GM21786 (cell line): ENCODE results near the gene PAQR4.

Experiments used
- ATAC-seq: cut with Tn5 transposase; IDR thresholded peaks from one replicate; pipeline ENCODE4 v1.9.1; 2021; ENCODE audit not compliant: unreplicated experiment

The PAQR4 gene

DNA sequence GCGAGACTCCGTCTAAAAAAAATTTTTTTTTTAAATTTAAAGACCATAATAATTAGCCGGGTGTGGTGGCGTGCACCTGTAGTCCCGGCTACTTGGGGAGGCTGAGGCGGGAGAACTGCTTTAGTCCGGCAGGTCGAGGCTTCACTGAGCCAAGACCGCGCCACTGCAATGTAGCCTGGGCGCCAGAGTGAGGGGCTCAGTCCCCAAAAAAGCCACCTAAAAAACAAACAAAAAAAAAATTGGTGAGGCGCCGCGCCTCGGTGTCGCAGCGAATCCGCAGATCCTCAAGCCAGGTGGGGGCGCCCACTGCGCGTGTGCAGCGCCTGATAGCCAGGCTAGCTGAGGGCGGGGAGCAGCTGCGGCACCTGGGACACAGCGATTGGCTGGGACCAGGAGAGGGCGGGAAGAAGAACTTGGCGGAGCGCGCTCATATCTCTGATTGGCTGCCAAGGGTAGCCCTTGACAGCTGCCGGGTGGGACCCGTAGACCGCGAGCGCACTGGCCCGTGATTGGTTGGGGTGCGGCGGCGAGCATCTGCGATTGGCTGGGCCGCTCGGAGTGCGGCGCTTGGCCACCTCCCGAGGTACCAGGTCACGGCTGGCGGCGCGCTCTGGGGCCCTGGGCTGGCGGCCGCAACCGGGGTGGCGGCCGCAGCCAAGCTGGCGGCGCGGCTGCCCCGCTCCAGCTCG lies 34.6 kb downstream of the PAQR4 start:
- ATAC-seq, result peak; percentile 98

DNA sequence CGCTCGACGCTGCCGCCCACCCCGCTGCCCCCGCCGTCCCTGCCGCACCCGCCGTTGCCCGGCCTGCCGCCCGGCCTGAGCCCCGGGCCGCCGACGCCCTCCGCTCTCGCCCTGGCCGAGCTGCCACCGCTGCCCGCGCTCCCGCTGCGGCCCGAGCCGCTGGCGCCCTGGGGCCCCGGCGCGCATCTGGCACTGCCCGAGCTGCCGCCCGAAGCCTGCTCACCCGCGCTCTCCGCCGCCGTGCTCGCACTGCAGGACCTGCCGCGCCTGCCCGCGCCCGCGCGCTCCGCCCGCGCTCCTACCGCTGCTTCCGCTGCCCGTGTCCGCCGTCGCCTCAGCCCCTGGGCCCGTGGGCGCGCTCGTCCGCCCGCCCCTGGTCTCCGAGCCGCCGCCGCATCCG lies 35.2 kb downstream of the PAQR4 start:
- ATAC-seq, result no peak

DNA sequence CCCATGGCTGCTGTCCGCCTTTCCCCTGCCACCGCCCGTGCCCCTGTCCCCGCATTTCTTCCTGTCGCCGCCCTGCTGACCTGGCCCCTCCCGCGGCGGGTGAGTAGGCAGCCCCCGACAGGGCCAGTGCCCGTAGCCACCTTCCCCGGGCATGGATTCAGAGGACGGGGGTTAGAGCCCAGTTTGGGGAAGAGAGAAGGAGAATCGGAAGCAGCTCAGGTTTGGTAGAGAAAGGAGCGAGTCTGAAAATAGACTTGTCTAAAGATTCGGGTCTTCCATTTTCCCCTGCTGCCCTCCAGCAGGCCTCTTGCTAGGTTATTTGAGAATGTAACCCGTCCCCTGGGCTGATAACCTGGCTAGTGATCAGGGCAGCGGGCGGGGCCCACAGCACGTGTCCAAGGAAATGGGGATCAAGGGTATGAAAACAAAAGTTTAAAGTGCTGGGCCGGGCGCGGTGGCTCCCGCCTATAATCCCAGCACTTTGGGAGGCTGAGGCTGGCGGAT lies 35.7 kb downstream of the PAQR4 start:
- ATAC-seq, result no peak

DNA sequence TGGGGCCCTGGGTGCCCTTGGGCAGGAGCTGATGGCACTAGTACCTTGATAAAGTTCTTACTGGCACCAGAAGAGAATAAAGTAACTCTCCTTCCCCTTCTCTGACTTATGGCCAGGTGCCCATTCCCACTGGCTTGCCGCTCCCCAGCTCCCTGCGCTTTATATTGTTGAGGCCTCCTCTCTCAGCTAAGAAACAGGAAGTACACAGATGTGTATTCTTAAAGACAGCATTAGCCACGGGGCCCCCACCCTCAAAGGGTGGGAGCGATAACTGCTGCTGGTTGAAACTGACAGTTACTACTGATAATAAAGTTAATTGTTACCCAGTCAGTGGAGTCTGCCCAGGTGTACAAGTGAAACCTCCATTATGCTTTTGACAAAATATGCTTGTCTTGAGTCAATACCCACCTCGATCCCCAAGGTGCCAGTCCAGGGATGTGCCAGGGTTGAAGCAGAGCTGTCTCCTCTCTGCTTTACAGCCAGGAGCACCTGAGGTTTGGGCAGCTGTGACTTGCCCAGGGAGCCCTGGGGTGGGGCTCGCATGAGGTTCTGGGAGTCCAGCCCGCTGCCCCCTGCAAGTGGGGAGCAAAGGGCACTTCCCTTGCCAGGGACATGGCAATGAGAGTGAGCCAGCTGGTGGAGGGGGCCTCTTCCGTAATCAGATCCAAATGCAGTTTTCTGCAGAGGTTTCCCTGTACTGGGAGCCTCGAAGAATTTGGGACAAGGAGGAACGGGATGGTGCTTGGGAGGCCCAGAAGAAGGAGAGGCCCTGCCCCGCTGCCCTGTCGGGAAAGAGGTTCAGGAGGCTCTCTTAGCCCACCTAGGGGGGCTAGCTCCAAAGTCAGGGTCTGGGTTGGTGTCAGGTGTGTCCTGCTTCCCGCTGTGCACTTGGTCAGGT lies 38.2 kb downstream of the PAQR4 start:
- no peak for ATAC-seq

DNA sequence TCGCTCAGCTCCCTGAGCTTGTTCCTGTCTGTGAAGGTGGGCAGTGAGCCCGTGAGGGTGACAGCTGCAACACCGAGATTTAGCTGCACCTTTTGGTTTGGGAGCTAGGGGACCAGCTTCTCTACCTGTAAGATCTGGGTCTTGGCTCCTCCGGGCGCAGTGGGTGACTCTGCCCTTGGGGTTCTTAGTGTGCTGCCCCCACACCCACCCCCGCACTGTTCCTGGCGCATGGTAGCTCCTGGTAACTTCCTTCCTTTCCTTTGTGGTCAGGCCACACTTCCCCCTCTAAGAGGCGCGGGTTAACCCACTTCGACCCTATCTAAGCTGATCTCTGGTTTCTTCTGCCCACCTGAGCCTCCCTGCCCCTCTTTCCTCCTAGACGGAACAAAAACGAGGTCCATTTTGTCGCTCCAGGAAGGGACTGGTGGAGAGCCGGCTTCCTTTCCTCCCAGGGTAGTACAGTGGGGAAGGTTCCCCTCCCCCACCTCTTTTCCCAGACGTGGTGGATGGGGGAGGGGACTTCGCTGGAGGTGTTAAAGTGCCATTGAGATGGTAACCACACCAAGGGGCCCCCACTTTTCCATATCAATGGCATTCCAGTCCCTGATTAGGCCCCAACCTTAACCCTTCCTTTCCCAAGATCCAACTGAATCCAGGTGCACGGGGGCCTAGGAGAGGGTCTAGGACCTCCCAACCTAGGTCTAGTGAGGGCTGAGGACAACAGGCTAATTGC lies 39.0 kb downstream of the PAQR4 start:
- no peak for ATAC-seq

DNA sequence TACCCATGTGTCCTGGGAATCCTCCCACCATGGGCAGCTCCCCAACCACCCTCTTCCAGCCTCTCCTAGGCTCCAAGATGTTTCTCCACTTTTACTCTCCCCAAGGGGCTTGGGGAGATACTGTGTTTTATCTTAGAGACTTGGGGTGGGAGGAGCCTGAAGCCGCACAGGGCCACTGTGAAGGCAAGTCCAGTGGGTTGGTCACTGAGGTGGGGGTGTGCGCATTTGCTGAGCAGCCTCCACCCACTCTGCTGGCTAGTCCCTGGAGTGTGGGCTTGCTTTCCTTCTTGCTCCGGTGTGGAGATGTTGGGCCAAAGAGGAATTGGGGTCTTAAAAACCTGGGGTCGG lies 39.5 kb downstream of the PAQR4 start:
- no peak for ATAC-seq

DNA sequence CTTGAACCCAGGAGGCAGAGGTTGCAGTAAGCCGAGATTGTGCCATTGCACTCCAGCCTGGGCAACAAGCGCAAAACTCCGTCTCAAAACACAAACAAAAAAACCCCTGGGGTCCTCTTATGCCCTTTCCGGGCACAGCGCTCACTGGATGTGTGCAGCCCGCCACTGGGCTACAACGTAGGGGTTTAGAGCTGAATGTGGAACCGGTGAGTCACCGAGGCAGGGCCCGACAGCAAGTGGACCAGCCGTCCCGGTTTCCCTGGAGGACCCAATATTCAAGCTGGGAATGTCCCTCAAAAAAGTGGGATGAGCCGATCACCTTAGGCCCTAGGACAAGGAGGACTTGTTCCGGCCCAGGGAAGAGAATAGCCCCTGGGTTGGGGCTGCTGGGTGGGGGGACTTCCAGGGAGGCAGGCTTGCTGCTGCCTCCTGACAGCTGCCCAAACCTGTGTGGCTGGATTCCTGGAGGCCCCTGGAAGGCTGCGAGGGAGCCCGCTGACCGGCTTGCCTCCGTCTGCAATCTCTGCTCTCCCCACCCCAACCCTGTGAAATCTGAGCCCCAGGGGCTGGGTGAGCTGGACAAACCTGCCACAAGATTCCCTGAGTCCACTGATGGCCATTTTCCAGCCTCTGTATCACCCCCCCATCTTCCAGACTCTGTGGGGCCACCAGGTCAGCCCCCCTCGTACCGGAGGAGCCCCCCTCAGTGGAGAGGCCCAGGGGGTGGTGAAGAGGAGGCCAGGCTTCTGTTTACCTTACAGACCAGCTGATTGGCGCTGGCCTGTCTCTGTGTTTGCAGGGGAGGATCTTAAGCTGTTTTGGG lies 40.6 kb downstream of the PAQR4 start:
- no peak for ATAC-seq

DNA sequence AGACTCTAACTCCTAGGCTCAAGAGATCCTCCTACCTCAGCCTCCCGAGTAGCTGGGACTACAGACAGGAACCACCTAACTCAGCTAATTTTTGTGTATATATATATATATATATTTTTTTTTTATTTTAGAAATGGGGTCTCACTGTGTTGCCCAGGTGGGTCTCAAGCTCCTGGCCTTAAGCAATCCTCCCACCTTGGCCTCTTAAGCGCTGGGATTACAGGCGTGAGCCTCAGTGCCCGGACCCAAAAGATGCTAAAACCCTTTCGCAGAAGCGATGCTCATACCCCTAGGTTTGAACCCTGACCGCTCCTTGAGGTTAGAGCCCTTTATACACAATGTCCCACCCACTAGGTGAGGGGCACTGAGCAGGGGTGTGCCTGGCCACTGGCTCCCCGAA lies 41.4 kb downstream of the PAQR4 start:
- no peak for ATAC-seq

DNA sequence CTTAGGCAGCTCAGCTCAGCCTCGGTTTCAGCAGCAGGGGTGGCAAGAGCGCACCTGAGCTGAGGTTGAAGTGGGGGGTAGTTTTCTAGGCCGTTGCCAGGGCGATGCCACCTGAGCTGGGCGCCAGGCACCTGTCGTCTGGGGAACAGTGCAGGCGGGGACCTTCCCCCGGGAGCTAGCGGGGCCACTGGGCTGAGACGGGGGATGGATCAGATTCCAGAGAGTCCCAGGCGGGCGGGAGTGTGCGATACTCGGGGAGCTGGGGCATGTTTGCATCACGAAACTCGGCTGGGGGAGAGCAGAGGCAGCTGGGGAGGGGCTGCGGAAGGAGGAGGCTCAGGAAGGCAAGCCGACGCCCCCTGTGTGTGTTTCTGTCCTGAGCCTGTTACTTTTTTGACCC lies 43.1 kb downstream of the PAQR4 start:
- ATAC-seq, result no peak

DNA sequence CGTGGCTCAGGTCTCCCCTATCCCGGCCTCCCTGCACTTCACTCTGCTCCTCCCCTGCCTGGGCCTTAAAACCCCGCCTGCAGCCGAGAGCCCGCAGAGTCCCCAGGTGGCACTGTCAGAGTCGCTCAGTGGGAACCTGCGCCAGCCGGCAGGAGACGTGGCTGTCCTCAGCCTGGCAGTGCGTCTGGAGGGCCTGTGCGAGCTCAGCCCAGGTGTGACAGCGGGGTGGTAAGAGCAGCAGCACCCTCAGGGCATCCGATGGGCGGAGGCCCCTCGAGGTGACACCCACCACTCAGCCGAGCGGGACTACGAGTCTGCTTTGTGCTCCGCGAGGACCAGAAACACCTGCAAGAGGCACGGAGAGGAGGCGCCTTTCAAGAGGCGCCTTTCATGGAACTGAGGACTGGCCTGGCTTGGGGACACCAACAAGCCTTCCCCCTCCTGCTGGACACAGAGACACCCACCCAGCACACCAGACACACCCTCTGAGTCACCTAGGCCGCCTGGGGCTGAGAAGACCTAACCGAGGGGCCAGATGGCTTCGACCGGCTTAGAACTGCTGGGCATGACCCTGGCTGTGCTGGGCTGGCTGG lies 43.8 kb downstream of the PAQR4 start, which contains the start of gene CLDN9:
CLDN9 (plus strand) TSS at position 96 of the 593 bp plus-strand sequence; CDS start at position 536, 440 bp downstream.
- ATAC-seq, result no peak

DNA sequence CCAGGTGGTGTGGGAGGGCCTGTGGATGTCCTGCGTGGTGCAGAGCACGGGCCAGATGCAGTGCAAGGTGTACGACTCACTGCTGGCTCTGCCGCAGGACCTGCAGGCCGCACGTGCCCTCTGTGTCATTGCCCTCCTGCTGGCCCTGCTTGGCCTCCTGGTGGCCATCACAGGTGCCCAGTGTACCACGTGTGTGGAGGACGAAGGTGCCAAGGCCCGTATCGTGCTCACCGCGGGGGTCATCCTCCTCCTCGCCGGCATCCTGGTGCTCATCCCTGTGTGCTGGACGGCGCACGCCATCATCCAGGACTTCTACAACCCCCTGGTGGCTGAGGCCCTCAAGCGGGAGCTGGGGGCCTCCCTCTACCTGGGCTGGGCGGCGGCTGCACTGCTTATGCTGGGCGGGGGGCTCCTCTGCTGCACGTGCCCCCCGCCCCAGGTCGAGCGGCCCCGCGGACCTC lies 44.4 kb downstream of the PAQR4 start:
- no peak for ATAC-seq

DNA sequence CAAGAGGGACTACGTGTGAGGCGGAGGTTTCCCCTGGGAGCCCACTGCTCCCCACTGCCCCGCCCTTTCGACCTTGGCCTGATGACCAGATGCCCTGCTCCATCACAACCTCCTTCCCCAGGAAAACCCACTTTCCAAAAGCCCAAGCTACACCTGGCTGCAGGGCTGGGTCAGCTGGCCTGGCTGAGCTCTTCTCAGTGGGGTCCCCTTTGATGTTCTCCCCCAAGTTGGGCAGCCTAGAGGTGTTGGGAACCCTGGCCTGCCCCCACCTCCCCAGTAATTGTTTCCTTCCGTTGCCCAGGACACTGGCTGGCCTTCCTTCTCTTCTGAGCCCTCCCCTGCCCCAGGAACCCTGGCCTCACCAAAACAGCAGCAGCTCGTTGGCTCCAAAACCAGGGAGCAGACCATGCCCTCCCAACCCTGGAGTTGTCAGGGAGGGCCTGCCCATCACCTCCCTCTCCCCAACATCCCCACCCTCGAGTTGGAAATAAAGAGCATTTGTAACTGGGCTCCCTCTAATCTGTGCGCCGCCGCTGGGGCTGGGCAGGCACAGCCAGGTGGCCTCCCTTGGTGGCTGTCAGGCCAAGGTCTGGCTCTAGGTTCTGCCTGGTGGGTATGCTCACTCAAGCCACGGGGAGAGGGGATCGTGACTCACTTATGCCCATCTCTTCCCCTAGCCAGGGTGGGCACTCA lies 45.0 kb downstream of the PAQR4 start:
- no peak for ATAC-seq

DNA sequence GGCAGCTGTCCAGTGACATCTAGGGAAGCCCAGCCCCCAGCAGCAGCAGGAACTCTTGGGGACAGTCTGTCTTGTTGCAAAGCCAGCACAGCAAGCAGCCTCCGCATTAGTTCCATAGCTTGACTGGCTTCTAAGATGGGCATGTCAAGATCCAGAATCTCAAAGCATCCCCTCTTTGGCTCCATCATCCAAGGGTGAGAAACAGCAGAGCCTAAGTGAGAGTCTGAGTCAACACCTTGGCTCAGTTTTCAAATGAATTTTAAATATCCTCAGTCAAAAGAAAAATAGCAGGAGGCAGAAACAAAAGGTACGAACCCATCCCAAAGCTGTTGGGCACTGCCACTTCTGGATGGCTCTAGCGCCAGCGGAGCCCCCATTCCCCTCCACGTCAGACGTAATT lies 45.8 kb downstream of the PAQR4 start:
- ATAC-seq, result no peak

DNA sequence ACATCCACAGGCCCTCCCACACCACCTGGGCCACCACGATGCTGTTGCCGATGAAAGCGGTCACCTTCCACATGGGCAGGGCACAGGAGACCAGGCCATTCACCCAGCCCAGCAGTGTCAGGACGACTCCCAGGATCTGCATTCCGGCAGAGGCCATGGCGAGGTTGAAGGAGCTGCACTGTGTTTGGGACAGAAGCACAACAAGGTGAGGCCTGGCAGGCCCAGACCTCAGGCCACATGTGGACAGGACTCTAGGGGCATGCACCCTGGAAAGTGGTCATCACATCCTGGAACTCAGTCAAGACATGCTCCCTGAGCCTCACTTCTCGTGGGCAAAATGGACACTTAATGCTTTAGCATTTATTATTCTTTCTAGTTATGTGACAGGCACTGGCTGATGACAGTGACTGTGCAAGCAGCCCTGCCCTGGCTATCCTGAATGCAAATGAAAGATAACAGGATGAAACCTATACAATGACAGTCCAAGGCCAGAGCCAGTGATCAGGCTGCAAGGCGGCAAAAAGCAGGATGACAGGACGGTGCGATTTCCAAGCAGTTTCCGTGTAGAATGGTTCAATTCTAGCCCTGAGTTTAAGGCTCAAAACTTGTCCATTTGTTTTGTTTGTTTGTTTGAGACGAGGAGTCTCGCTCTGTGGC lies 46.8 kb downstream of the PAQR4 start:
- no peak for ATAC-seq

DNA sequence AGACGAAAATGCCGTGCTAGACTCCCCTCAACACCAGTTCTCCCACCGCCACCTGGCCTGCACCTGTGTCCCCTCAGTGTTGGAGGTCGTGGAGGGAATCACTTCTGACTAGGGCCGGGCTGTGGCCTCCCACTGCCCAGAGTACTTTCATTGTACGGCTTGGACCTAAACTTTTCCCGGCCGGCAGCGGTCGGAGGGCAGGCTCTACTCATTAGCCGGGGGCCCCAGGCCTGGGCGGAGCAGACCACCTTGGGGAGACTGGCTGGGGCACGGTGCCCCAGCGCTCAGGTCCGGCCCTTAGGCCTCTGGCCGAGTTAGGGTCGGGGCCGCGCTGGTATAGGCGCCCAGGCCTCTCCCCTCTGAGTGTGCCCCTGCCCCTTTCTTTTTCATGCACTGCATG lies 48.2 kb downstream of the PAQR4 start:
- ATAC-seq, result no peak

DNA sequence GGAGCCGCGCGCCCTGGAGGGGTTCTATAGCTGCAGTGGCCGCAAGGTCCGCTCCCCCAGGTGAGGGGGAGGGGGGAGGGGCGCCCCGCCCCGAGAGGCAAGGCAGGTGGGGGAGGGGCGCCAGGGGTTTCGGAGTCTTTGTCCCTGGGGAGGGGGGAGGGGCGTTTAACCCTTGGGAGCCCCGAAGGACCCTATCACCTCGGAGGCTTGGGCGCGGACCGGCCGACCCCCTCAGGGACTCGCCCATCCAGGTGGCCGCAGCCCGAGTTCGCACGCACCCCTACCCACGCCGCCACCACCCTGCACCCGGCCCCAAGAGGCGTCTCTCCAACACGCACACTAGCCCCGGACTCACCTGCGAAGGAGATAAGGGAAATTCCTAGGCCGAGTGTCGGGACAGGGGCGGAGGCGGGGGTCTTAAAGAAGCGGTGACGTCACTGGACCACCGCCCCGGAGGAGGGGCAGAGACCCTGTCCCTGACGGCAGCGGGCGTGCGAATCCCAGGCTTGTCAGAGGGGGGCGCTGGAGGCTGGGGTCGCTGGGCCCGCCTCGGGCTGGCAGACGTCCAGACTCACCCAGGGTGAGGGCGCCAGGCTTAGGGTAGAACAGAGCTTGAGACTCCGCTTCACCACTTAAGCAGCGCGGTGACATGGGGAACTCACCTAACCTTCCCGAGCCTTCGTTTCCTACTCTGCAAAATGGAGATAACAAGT lies 48.8 kb downstream of the PAQR4 start, which contains the start of gene CLDN6:
CLDN6 (minus strand) TSS at position 390 of the 713 bp plus-strand sequence. CDS start 2,162 bp downstream, outside the sequence.
- ATAC-seq, result no peak

DNA sequence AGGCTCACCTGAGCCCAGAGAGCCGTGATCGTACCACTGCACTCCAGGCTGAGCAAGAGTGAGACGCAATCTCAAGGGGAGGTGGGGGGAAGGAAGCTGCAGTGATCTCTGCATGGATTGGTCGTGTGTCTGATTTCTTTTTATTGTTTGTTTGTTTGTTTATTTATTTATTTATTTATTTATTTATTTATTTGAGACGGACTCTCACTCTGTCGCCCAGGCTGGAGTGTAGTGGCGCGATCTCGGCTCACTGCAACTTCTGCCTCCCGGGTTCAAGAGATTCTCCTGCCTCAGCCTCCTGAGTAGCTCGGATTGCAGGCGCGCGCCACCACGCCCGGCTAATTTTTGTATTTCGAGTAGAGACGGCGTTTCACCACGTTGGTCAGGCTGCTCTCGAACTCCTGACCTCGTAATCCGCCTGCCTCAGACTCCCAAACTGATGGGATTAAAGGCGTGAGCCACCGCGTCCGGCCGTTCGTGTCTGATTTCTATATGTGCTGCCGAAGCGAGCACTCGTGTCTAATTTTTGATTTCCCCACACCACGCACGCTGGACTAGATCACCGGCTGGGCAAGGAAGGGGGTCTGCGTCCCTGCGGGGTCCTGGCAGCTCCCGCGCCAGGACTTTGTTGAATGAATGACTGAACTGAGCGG lies 50.6 kb downstream of the PAQR4 start:
- no peak for ATAC-seq

DNA sequence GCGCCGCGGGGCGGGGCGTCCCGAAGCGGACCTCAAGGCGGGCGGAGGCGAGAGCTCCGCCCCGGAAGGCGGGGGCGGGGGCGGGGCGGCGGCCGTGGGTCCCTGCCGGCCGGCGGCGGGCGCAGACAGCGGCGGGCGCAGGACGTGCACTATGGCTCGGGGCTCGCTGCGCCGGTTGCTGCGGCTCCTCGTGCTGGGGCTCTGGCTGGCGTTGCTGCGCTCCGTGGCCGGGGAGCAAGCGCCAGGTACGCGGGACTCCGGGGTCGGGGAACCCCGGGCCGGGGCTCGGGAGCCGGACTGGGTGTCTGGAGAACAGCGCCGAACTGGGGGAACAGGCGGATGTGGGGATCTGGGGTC lies 51.1 kb downstream of the PAQR4 start, which contains the start of gene TNFRSF12A:
TNFRSF12A (plus strand) TSS at position 122 of the 357 bp plus-strand sequence; CDS start at position 152, 30 bp downstream.
- ATAC-seq, result no peak
